CD8-positive, alpha-beta memory T cell (primary cell): ENCODE measurements around the gene CFAP97D2. TPM values are rescaled to one million over a fixed set of nuclear protein-coding genes. Genes with fewer than 3 reads are reported as not detected.
"Not testable (repeated sequence)": the region's sequence is repeated elsewhere in the genome, so short reads cannot be mapped to it uniquely, and the experiment has no call there.

Experiments
- CTCF ChIA-PET: fragments of 350-600 bp; sonication (Branson Sonifier 250); formaldehyde crosslinking; loops from one replicate; lab custom pipeline; 2021; ENCODE audit warnings: antibody characterized with exemption; lab: Charles Lee
- POLR2A ChIA-PET: fragments of 350-600 bp; sonication (Branson Sonifier 250); formaldehyde crosslinking; loops from one replicate; lab custom pipeline; 2021; ENCODE audit warnings: antibody characterized with exemption; lab: Charles Lee
- DNase-seq, 5 donors: peaks; one replicate each; pipeline versions ENCODE4 v3.0.0 to v3.0.0-alpha.2; 2020 to 2022; ENCODE audit warnings: mixed read lengths in 1 of 5
- H3K27ac ChIP-seq: one replicate; pipeline ENCODE4 v1.7.0; 2013; ENCODE audit warnings: low read depth, mild to moderate bottlenecking, low read length, moderate library complexity
- H3K27me3 ChIP-seq: 2 replicates; pipeline ENCODE4 v1.7.0; 2013; ENCODE audit warnings: low read length, mild to moderate bottlenecking; ENCODE audit not compliant: insufficient read depth, poor library complexity, severe bottlenecking
- H3K36me3 ChIP-seq: 2 replicates; pipeline ENCODE4 v1.7.0; 2013; ENCODE audit warnings: mild to moderate bottlenecking, low read length, moderate library complexity; ENCODE audit not compliant: insufficient read depth
- H3K4me1 ChIP-seq: 2 replicates; pipeline ENCODE4 v1.7.0; 2013; ENCODE audit warnings: mild to moderate bottlenecking, low read length, moderate library complexity; ENCODE audit not compliant: insufficient read depth
- H3K4me3 ChIP-seq: 2 replicates; pipeline ENCODE4 v1.7.0; 2013; ENCODE audit warnings: mild to moderate bottlenecking, low read length
- H3K9me3 ChIP-seq: 2 replicates; pipeline ENCODE4 v1.7.0; 2013; ENCODE audit warnings: mild to moderate bottlenecking, low read length
- H3K27ac Mint-ChIP-seq, 8 donors: one replicate each; pipeline ENCODE4 v1.8.0; 2020 to 2021; ENCODE audit warnings: mixed read lengths in 8 of 8, mild to moderate bottlenecking in 6 of 8, inconsistent platforms in 3 of 8, moderate library complexity in 3 of 8
- H3K27me3 Mint-ChIP-seq, 2 donors: one replicate each; pipeline ENCODE4 v1.8.0; 2020 to 2021; ENCODE audit warnings: mixed read lengths in 2 of 2, mild to moderate bottlenecking in 1 of 2, moderate library complexity in 1 of 2
- H3K36me3 Mint-ChIP-seq, 3 donors: one replicate each; pipeline ENCODE4 v1.8.0; 2020 to 2021; ENCODE audit warnings: mixed read lengths in 3 of 3, inconsistent platforms in 1 of 3, mild to moderate bottlenecking in 1 of 3
- H3K4me1 Mint-ChIP-seq, 3 donors: one replicate each; pipeline ENCODE4 v1.8.0; 2020 to 2021; ENCODE audit warnings: mixed read lengths in 3 of 3, inconsistent platforms in 1 of 3, mild to moderate bottlenecking in 1 of 3
- H3K4me3 Mint-ChIP-seq, 7 donors: one replicate each; pipeline ENCODE4 v1.8.0; 2020 to 2021; ENCODE audit warnings: mixed read lengths in 7 of 7, mild to moderate bottlenecking in 6 of 7, moderate library complexity in 4 of 7, inconsistent platforms in 2 of 7
- H3K9me3 Mint-ChIP-seq, 5 donors: one replicate each; pipeline ENCODE4 v1.8.0; 2020 to 2022; ENCODE audit warnings: mixed read lengths in 5 of 5, mild to moderate bottlenecking in 3 of 5, moderate library complexity in 2 of 5, inconsistent platforms in 1 of 5
- polyA plus RNA-seq: library from polyadenylated mRNA; unstranded; fragments of 300-500 nt; fragmentation: Illumina TruSeq; gene quantifications from one replicate; pipeline ENCODE4 v1.2.3, GENCODE V29; 2021
- total RNA-seq, 2 experiments: library from RNA; stranded (reverse); gene quantifications; one replicate each; pipeline ENCODE4 v1.2.3, GENCODE V29; 2021

CFAP97D2 gene
- total and polyA plus RNA-seq, 3 experiments from 2014 or later, result 0.31 TPM; not detected in 2

GRCh38 chr13:114258589-114258988 is 79.5 kb downstream of the CFAP97D2 start:
- H3K4me1 ChIP-seq, result peaks cover 26% of the 10 kb centered on the region
- Mint-ChIP-seq H3K9me3 (no peaks in the 10 kb centered on the region), H3K4me1 (peaks cover 50 to 68% (median 66%) of the 10 kb centered on the region in 3 donors), H3K4me3 (no peak overlapping the region), H3K36me3 (peaks cover 20 to 90% (median 46%) of the 10 kb centered on the region in 3 donors), H3K27ac (no peak overlapping the region), H3K27me3 (no peaks in the 10 kb centered on the region)
- no peak for DNase-seq
- no peaks in the 10 kb centered on the region for H3K27me3 ChIP-seq
- ChIA-PET CTCF (no interaction called here), POLR2A (no interaction called here)
- H3K4me3 ChIP-seq, result no peak overlapping the region
- H3K27ac ChIP-seq, result no peak overlapping the region
- peaks cover 58% of the 10 kb centered on the region for H3K36me3 ChIP-seq
- H3K9me3 ChIP-seq, result no peaks in the 10 kb centered on the region

DNA sequence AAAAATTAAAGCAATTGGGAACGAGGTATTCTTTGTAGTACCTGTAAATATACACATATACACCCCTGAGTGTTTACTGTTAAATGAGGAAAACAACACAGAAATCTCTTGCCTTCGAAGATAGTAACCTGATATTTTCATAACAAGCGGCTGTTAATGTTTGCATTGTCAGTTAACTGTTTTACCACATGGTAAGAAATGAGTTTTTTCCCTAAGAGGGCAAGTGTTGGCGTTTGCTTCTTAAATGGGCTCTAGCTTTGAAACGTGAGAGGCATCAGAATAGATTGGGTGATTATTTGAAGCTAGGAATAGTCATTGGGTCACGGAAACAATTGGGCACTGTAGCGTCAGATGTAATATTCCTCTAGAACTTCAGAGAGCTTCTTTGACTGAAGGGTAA is 80.3 kb downstream of the CFAP97D2 start:
- Mint-ChIP-seq H3K4me1 (peaks cover 54 to 69% (median 65%) of the 10 kb centered on the region in 3 donors), H3K9me3 (no peaks in the 10 kb centered on the region), H3K4me3 (no peak overlapping the region), H3K36me3 (peaks cover 18 to 86% (median 45%) of the 10 kb centered on the region in 3 donors), H3K27me3 (no peaks in the 10 kb centered on the region), H3K27ac (no peak overlapping the region)
- Histone ChIP-seq H3K4me1 (peaks cover 28% of the 10 kb centered on the region), H3K9me3 (no peaks in the 10 kb centered on the region), H3K36me3 (peaks cover 58% of the 10 kb centered on the region), H3K27me3 (no peaks in the 10 kb centered on the region), H3K27ac (no peak overlapping the region), H3K4me3 (no peak overlapping the region)
- DNase-seq, result no peak
- CTCF ChIA-PET, result interaction anchor here (1.1 kb wide), 1 partner anchor 10 kb away, joined by 3 read pairs; no protein-coding TSS in a partner anchor
- POLR2A ChIA-PET, result no interaction called here

DNA sequence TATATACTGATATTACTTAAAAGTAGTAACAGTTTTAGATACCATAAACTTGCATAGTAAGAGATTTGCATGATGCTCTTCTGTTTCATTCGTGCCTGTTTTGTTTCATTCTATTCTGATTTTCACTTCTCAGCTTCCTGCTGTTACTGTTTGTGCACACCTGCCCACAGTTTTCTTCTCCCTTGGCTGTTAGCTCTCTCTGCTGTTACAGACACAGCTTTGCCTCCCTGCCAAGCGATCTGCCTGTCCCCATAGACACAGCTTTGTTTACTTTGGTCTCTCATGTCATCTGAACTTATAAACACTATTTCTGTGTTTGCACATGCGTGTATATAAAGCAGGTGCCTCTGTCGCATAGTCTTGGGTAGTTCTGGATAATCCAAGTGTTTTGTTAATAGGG is 80.9 kb downstream of the CFAP97D2 start:
- H3K27me3 ChIP-seq, result no peaks in the 10 kb centered on the region
- H3K9me3 Mint-ChIP-seq, result no peaks in the 10 kb centered on the region
- DNase-seq, result no peak
- peak overlapping the region in 3 of 8 donors; percentile 41 to 72 (median 62) for H3K27ac Mint-ChIP-seq
- peaks cover 53 to 67% (median 64%) of the 10 kb centered on the region in 3 donors for H3K4me1 Mint-ChIP-seq
- no peaks in the 10 kb centered on the region for H3K9me3 ChIP-seq
- peak overlapping the region in 1 of 7 donors; percentile 12 for H3K4me3 Mint-ChIP-seq
- H3K4me3 ChIP-seq, result no peak overlapping the region
- peaks cover 28% of the 10 kb centered on the region for H3K4me1 ChIP-seq
- H3K27me3 Mint-ChIP-seq, result no peaks in the 10 kb centered on the region
- H3K36me3 ChIP-seq, result peaks cover 53% of the 10 kb centered on the region
- no peak overlapping the region for H3K27ac ChIP-seq
- CTCF ChIA-PET, result interaction anchor here (1.1 kb wide), 1 partner anchor 9 kb away, joined by 3 read pairs; no protein-coding TSS in a partner anchor
- peaks cover 19 to 84% (median 39%) of the 10 kb centered on the region in 3 donors for H3K36me3 Mint-ChIP-seq
- POLR2A ChIA-PET, result no interaction called here

DNA sequence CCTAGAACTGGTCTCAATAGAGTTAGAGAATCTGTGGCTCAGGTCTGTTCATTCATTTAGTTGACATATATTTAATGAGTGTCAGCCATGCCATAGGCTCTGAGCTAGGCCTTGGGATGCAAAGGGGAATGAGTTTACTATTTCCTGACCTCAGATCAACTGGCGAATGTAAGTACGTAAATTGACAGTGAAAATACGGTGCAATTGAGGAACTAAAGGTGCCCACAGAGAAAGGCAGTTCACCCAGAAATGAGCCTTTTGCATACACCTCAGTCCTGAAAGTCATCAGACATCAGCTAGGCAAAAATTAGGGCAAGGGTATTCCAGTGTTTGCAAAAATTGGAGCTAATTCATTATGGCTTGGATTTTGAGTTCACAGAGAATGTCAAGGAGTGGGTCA is 81.8 kb downstream of the CFAP97D2 start:
- no peaks in the 10 kb centered on the region for H3K9me3 ChIP-seq
- Mint-ChIP-seq H3K27me3 (no peaks in the 10 kb centered on the region), H3K27ac (peak overlapping the region in 5 of 8 donors; percentile 54 to 87 (median 68)), H3K36me3 (peaks cover 26 to 82% (median 36%) of the 10 kb centered on the region in 3 donors), H3K4me3 (peak overlapping the region in 3 of 7 donors; percentile 33 to 59 (median 52)), H3K9me3 (no peaks in the 10 kb centered on the region), H3K4me1 (peaks cover 58 to 69% (median 66%) of the 10 kb centered on the region in 3 donors)
- peaks cover 28% of the 10 kb centered on the region for H3K4me1 ChIP-seq
- peaks cover 53% of the 10 kb centered on the region for H3K36me3 ChIP-seq
- no peaks in the 10 kb centered on the region for H3K27me3 ChIP-seq
- CTCF ChIA-PET, result interaction anchor here (1.6 kb wide), 1 partner anchor 59 kb away, joined by 3 read pairs; no protein-coding TSS in a partner anchor
- H3K4me3 ChIP-seq, result no peak overlapping the region
- DNase-seq, result no peak
- H3K27ac ChIP-seq, result no peak overlapping the region
- POLR2A ChIA-PET, result no interaction called here

GRCh38 chr13:114261328-114261965 is 82.4 kb downstream of the CFAP97D2 start:
- ChIA-PET POLR2A (no interaction called here), CTCF (interaction anchor here (1.6 kb wide), 1 partner anchor 59 kb away, joined by 3 read pairs; no protein-coding TSS in a partner anchor)
- Mint-ChIP-seq H3K4me1 (peaks cover 59 to 69% (median 69%) of the 10 kb centered on the region in 3 donors), H3K4me3 (peak overlapping the region in 4 of 7 donors; percentile 46 to 71 (median 56)), H3K27ac (peak overlapping the region; percentile 47 to 87 (median 66)), H3K27me3 (no peaks in the 10 kb centered on the region), H3K9me3 (no peaks in the 10 kb centered on the region), H3K36me3 (peaks cover 26 to 82% (median 31%) of the 10 kb centered on the region in 3 donors)
- Histone ChIP-seq H3K4me1 (peaks cover 28% of the 10 kb centered on the region), H3K4me3 (no peak overlapping the region), H3K27ac (no peak overlapping the region), H3K36me3 (peaks cover 50% of the 10 kb centered on the region), H3K27me3 (no peaks in the 10 kb centered on the region), H3K9me3 (no peaks in the 10 kb centered on the region)
- no peak for DNase-seq

GRCh38 chr13:114263578-114263977 is 84.5 kb downstream of the CFAP97D2 start:
- CTCF ChIA-PET, result no interaction called here
- Histone ChIP-seq H3K36me3 (peaks cover 44% of the 10 kb centered on the region), H3K9me3 (no peaks in the 10 kb centered on the region), H3K4me1 (peaks cover 39% of the 10 kb centered on the region), H3K4me3 (no peak overlapping the region), H3K27me3 (no peaks in the 10 kb centered on the region), H3K27ac (no peak overlapping the region)
- H3K4me1 Mint-ChIP-seq, result peaks cover 75 to 83% (median 75%) of the 10 kb centered on the region in 3 donors
- peaks cover 23 to 79% (median 36%) of the 10 kb centered on the region in 3 donors for H3K36me3 Mint-ChIP-seq
- peak overlapping the region; percentile 44 to 83 (median 67) for H3K4me3 Mint-ChIP-seq
- POLR2A ChIA-PET, result no interaction called here
- no peaks in the 10 kb centered on the region for H3K27me3 Mint-ChIP-seq
- DNase-seq, result peak in 4 of 5 donors; percentile 7 to 76 (median 16)
- peaks cover 0 to 4% (median 0%) of the 10 kb centered on the region in 5 donors for H3K9me3 Mint-ChIP-seq
- H3K27ac Mint-ChIP-seq, result peak overlapping the region; percentile 2 to 92 (median 70)

- H3K27me3 ChIP-seq, H3K27ac ChIP-seq, H3K9me3 Mint-ChIP-seq, H3K27me3 Mint-ChIP-seq, H3K4me3 ChIP-seq, POLR2A ChIA-PET, DNase-seq, CTCF ChIA-PET, H3K9me3 ChIP-seq, H3K4me3 Mint-ChIP-seq: not testable (repeated sequence)
- H3K36me3 Mint-ChIP-seq, result peaks cover 25 to 81% (median 39%) of the 10 kb centered on the region in 3 donors
- peaks cover 46% of the 10 kb centered on the region for H3K4me1 ChIP-seq
- peaks cover 48% of the 10 kb centered on the region for H3K36me3 ChIP-seq
- H3K27ac Mint-ChIP-seq, result peak overlapping the region in 3 of 8 donors; percentile 17 to 92 (median 78)
- peaks cover 82 to 90% (median 82%) of the 10 kb centered on the region in 3 donors for H3K4me1 Mint-ChIP-seq
Measured at GRCh38 chr13:114264313-114264712, 85.3 kb downstream of the CFAP97D2 start.
